ENCODE measurements around the gene BIRC6.

The BIRC6 gene

GRCh38 chr2:32377928-32378327 is 21.1 kb downstream of the BIRC6 start:
- DNase-seq: no peak

GRCh38 chr2:32379352-32379751 is 22.5 kb downstream of the BIRC6 start:
- DNase-seq: no peak

GRCh38 chr2:32383858-32384257 is 27.0 kb downstream of the BIRC6 start:
- DNase-seq: no peak

GRCh38 chr2:32384529-32384928 is 27.7 kb downstream of the BIRC6 start:
- DNase-seq: peak; percentile 47

- DNase-seq: no peak
Observed at GRCh38 chr2:32386739-32387138, 29.9 kb downstream of the BIRC6 start.

GRCh38 chr2:32399221-32399620 is 42.4 kb downstream of the BIRC6 start:
- no peak for DNase-seq

- DNase-seq: peak; percentile 17
Observed at GRCh38 chr2:32402091-32402490, 45.3 kb downstream of the BIRC6 start.

- no peak for DNase-seq
Observed at GRCh38 chr2:32403782-32404181, 47.0 kb downstream of the BIRC6 start.

GRCh38 chr2:32404691-32405090 is 47.9 kb downstream of the BIRC6 start:
- no peak for DNase-seq

- no peak for DNase-seq
Observed at GRCh38 chr2:32416519-32416918, 59.7 kb downstream of the BIRC6 start.

- DNase-seq: no peak
Observed at GRCh38 chr2:32417659-32418058, 60.8 kb downstream of the BIRC6 start.

GRCh38 chr2:32418778-32419177 is 62.0 kb downstream of the BIRC6 start:
- DNase-seq: no peak

GRCh38 chr2:32422133-32422532 is 65.3 kb downstream of the BIRC6 start:
- no peak for DNase-seq

GRCh38 chr2:32423536-32423935 is 66.7 kb downstream of the BIRC6 start:
- no peak for DNase-seq

- no peak for DNase-seq
Observed at GRCh38 chr2:32424739-32425138, 67.9 kb downstream of the BIRC6 start.

GRCh38 chr2:32425719-32426141 is 68.9 kb downstream of the BIRC6 start:
- DNase-seq: no peak

GRCh38 chr2:32427672-32428610 is 71.1 kb downstream of the BIRC6 start:
- DNase-seq: no peak

GRCh38 chr2:32430804-32431203 is 74.0 kb downstream of the BIRC6 start:
- no peak for DNase-seq

- DNase-seq: no peak
Observed at GRCh38 chr2:32436150-32436549, 79.3 kb downstream of the BIRC6 start.

GRCh38 chr2:32442020-32442467 is 85.2 kb downstream of the BIRC6 start:
- no peak for DNase-seq

- DNase-seq: no peak
Observed at GRCh38 chr2:32446369-32446768, 89.5 kb downstream of the BIRC6 start.

GRCh38 chr2:32450851-32451250 is 94.0 kb downstream of the BIRC6 start:
- DNase-seq: no peak

- no peak for DNase-seq
Observed at GRCh38 chr2:32452338-32453064, 95.7 kb downstream of the BIRC6 start.
